ENCODE data around the gene SLC18A3.

Gene SLC18A3

DNA sequence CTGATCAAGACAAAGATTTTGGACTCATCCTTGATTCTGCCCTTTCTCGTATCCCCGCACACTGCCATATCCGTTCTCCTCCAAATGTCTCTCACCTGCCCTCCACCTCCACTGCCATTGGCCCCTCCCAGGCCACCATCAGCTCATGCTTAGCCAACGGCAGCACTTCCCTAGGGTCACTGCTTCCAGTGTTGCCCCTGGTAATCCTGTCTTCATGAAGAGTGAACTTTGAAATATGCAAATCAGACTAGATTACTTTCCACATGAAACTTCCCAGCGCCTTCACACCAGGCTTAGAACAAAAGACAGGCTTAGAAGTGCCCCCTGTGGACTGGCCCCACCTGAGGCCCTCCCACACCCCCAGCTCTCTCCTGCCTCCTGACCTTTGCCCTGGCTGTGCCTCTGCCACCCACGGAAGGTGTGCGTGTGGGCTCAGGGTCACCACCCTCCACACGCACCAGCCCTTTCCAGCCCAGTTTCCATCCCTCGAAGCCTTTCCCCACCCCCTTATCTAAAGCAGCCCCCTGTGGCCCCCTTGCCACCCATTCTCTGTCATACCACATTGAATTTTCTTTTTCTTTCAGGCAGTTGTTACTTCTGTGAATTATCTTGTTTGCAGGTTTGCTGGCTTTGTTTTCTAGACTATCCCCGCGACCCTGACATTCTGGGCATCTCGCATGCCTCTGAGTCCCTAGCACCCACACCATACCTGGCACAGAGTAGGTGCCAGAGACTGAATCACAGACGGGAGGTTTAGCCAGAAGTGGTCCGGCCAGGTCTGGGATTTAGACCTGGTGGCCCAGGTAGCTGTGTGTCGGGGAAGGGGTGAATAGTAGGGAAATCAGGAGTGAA is 42.5 kb downstream of the SLC18A3 start:
- no peak for DNase-seq (ENCODE audit: low spot score)
- no peak overlapping the region for H3K27ac ChIP-seq
- ChIA-PET POLR2A (ENCODE audit: low non-redundant PET) (no interaction called here), CTCF (interaction anchor here (0.5 kb wide), 1 partner anchor 847 kb away, joined by 3 read pairs; no protein-coding TSS in a partner anchor)
- TF ChIP-seq, protein P1, sequence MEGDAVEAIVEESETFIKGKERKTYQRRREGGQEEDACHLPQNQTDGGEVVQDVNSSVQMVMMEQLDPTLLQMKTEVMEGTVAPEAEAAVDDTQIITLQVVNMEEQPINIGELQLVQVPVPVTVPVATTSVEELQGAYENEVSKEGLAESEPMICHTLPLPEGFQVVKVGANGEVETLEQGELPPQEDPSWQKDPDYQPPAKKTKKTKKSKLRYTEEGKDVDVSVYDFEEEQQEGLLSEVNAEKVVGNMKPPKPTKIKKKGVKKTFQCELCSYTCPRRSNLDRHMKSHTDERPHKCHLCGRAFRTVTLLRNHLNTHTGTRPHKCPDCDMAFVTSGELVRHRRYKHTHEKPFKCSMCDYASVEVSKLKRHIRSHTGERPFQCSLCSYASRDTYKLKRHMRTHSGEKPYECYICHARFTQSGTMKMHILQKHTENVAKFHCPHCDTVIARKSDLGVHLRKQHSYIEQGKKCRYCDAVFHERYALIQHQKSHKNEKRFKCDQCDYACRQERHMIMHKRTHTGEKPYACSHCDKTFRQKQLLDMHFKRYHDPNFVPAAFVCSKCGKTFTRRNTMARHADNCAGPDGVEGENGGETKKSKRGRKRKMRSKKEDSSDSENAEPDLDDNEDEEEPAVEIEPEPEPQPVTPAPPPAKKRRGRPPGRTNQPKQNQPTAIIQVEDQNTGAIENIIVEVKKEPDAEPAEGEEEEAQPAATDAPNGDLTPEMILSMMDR (conservative IDR thresholded peaks at IDR 0.05; ENCODE audit: low read depth) = no peak

DNA sequence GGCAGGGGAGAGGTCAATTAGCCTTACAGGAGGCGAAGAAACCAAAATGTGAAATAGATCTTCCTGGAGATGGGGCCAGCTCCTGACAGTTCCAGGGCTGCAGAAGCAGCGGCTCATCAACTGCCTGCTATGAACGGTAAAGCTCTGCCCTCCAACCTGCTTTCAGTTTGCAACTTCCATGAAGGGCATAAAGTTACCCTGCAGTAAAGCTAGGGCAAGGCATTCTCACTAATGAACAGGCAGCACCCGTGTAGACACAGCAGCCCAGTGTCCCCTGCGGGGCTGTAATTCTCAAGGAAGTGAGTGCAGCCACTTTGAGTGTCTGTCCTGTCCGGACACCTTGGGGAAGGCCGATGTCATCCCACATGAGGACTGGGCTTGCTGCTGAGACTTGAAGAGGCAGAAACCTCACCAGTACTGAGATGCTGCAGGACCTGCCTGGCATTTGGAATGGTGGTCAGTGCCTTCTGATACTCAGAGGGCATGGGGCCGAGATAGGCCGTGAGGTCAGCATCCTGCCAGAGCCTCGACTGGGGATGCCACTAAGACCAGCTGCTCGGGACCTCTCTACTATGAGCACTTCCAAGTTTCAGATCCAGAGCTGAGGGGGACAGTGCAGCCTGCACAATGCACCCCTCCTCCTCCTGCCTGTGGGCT is 43.3 kb downstream of the SLC18A3 start:
- CTCF ChIA-PET = no interaction called here
- H3K27ac ChIP-seq = no peak overlapping the region
- TF ChIP-seq, protein P1 (conservative IDR thresholded peaks at IDR 0.05; ENCODE audit: low read depth) = no peak
- POLR2A ChIA-PET (ENCODE audit: low non-redundant PET) = no interaction called here
- no peak for DNase-seq (ENCODE audit: low spot score)

DNA sequence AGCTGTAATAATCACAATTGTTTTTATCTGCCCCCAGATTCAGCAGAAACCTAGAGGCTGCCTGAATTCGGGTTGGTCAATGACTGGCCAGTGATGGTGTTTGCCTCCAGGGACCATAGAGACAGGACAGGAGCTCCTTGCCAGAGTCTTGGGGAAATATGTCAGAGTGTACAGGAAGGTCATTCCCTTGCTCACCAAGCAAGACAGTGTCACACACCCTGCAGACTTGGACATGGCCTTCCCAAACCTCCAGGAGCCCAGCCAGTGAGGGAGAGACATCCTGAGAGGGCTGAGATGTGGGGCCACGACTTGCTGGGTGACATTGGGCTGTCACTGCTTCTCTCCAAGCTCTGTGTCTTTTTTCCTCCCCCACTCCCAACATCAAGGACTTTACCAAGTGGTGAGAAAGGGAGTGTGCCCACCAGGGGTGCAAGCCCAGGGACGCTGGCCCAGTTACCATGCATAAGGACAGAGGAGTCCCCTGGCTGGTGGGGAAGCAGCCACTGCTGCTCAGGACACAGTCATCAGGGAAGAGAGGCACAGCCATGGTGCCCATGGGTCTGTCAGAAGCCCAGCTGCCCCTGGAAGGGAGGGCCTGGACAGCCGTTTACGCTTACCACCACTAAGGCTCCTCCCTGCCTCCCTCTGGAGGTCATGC is 44.1 kb downstream of the SLC18A3 start:
- TF ChIP-seq, protein P1 (conservative IDR thresholded peaks at IDR 0.05; ENCODE audit: low read depth) = no peak
- no peak for DNase-seq (ENCODE audit: low spot score)
- POLR2A ChIA-PET (ENCODE audit: low non-redundant PET) = no interaction called here
- H3K27ac ChIP-seq = no peak overlapping the region
- CTCF ChIA-PET = interaction anchor here (0.6 kb wide), 1 partner anchor 9 kb away, joined by 3 read pairs; no protein-coding TSS in a partner anchor

DNA sequence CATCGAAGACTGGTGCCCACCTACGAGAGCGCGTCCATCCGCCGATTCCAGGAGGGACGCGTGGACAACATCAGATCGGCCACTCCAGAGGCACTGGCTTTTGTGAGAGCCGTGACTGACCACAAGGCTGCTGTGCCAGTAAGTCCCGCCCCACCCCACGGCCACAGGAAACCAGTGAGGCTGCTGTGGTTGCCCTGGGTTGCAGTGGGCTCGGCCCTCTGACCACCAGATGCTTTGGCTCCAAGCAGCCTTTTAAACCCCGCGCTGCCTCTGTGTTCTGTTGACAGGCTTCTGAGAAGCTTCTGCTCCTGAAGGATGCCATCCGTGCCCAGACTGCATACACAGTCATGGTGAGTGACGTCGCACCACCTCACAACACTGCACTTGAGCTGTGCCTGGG is 45.0 kb downstream of the SLC18A3 start:
- H3K27ac ChIP-seq = no peak overlapping the region
- TF ChIP-seq, protein P1 (conservative IDR thresholded peaks at IDR 0.05; ENCODE audit: low read depth) = no peak
- DNase-seq (ENCODE audit: low spot score) = no peak
- ChIA-PET CTCF (interaction anchor here (0.5 kb wide), 1 partner anchor 1005 kb away, joined by 3 read pairs; no protein-coding TSS in a partner anchor), POLR2A (ENCODE audit: low non-redundant PET) (no interaction called here)

DNA sequence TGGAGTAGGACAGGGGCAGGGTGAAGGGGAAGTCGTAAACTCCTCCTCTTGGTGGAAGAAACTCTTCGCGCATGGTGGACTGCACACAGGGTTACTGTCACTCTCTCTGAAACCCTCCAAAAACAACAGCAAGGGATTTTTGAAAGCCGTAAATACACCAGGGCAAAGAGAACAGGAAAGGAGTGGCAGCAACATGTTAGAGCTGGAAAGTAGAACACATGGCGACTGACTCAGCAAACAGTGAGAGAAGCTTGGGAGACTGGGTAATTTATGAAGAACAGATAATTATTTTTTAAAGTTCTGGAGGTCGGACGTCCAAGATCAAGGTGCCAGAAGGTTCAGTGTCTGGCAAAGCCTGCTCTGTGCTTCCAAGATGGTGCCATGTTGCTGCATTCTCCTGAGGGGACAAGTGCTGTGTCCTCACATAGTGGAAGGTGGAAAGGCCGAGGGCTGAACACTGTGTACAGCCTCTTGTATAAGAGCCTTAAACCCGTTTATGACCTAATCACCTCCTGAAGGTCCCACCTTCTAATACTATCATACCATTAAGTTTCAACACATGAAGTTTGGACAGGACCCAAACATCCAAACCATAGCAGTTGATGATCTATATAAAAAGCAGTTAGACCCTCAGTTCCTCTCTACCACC is 46.9 kb downstream of the SLC18A3 start:
- CTCF ChIA-PET = interaction anchor here (0.6 kb wide), 1 partner anchor 151 kb away, joined by 8 read pairs; no protein-coding TSS in a partner anchor
- TF ChIP-seq, protein P1 (conservative IDR thresholded peaks at IDR 0.05; ENCODE audit: low read depth) = no peak
- POLR2A ChIA-PET (ENCODE audit: low non-redundant PET) = no interaction called here
- no peak for DNase-seq (ENCODE audit: low spot score)
- peak overlapping the region; percentile 26; the same call in 1 of the 2 replicates for H3K27ac ChIP-seq

DNA sequence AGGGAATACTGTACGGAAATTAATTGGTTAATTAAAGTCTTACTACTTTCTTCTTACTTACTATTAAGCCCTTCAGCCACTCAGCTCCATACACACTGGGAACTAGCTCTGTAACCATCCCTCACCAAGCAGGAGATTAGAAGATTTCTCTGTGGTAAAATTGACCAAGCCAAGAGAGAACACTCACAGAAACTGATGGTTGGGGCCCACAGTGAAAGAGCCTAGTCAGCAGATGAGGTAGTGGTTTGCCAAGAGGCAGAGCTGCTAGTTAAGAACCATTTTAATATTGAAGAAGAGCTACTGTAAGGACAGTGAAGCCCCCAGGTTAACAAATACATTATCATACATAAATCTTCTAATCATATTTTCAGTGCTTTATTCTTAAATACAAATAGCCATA is 47.5 kb downstream of the SLC18A3 start:
- H3K27ac ChIP-seq = no peak overlapping the region
- ChIA-PET CTCF (no interaction called here), POLR2A (ENCODE audit: low non-redundant PET) (no interaction called here)
- no peak for DNase-seq (ENCODE audit: low spot score)
- TF ChIP-seq, protein P1 (conservative IDR thresholded peaks at IDR 0.05; ENCODE audit: low read depth) = no peak
